Measurements from ENCODE around the gene ZNF200. TPM values are rescaled to one million over a fixed set of nuclear protein-coding genes. Genes with fewer than 3 reads are reported as not detected.
"Not testable (repeated sequence)": the region's sequence is repeated elsewhere in the genome, so short reads cannot be mapped to it uniquely, and the experiment has no call there.

Gene ZNF200, protein sequence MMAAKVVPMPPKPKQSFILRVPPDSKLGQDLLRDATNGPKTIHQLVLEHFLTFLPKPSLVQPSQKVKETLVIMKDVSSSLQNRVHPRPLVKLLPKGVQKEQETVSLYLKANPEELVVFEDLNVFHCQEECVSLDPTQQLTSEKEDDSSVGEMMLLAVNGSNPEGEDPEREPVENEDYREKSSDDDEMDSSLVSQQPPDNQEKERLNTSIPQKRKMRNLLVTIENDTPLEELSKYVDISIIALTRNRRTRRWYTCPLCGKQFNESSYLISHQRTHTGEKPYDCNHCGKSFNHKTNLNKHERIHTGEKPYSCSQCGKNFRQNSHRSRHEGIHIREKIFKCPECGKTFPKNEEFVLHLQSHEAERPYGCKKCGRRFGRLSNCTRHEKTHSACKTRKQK
- 8.6 and 9.2 TPM in 2 replicates for total RNA-seq
- polyA plus RNA-seq (2012), result 4.6 TPM

- DNase-seq (ENCODE audit: low read depth), result peak; percentile 97
These were observed at the start of gene ZNF200 for GRCh38 chr16:3234857-3235561. Gene ZNF200, minus strand, starts transcription at chr16:3235158. Its CDS starts 1,403 bp downstream, at chr16:3233755.

DNA sequence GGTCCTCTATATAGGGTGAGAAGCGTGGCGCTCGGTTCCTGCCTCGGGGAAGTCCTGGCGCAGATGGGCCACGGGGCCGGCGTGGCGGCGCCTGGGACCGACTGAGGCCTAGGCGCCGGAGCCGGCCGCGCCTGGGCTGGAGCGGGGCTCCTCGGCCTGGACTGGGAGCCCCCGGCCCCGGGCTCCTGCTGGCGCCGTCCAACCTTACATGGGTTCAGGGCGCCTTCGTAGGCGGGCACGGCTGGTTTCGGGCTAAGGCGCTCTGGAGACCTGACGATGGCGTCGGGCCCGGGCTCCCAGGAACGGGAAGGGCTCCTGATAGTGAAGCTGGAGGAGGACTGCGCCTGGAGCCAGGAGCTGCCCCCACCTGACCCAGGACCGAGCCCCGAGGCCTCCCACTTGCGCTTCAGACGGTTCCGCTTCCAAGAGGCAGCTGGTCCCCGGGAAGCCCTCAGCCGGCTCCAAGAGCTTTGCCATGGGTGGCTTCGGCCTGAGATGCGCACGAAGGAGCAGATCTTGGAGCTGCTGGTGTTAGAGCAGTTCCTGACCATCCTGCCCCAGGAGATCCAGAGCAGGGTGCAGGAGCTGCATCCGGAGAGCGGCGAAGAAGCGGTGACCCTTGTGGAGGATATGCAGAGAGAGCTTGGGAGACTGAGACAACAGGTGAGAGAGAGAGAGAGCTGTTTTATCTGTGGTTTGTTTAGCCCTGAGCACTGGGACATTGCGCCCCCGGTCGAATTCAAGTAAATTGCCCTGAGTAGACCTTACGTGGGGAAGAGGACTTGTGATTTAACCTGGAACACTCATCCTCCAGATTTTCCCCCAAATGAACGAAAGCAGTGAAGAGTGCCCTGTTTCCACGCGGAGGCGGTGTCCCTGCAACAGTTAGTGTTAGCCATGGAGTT, 48.8 kb upstream of the ZNF200 start:
- DNase-seq (ENCODE audit: low read depth), result no peak

DNA sequence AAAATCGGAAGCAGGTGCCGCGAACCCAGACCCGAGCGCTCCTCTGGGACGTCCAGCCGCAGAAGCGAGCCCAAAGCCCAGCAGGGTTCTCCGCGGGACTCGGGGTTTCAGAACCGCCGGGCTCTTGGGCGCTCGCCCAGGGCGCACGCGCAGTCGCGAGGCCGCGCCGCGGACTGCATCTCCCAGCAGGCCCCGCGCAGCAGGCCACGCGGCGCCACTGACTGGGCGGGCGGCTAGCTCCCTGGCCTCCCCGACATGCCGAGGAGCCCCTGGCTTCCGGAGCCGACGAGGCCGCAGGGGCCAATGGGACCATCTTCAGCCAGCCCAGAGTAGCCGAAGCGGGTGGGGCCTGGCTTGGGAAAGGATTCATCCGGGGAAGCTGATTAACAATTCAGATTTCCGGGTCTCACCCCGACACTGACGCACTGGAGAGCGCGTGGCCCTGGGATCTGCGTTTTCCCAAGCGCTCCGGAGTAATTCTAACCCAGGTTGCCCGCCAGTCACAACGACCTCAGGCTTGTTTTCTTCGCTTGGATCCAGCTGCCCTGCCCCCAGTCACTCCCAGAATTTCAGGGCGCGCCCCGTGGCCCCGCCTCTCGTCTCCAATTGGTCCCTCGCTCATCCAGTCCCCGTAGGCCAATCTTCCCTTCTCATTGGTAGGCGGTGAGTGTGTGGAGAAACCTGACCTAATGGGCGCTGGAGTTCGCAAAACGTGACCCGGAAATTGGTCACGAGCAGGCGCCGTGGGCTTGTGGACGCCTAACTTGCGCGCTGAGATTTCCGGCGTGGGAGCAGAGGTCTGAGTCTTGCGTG, 48.0 kb upstream of the ZNF200 start, which contains the start of gene ZNF263:
Gene ZNF263, plus strand, starts transcription at position 762 of the 813 bp plus-strand sequence. CDS start 328 bp downstream, outside the sequence.
- peak; percentile 99 for DNase-seq (ENCODE audit: low read depth)

GRCh38 chr16:3282103-3282729, 47.3 kb upstream of the ZNF200 start:
- DNase-seq (ENCODE audit: low read depth), result no peak

DNA sequence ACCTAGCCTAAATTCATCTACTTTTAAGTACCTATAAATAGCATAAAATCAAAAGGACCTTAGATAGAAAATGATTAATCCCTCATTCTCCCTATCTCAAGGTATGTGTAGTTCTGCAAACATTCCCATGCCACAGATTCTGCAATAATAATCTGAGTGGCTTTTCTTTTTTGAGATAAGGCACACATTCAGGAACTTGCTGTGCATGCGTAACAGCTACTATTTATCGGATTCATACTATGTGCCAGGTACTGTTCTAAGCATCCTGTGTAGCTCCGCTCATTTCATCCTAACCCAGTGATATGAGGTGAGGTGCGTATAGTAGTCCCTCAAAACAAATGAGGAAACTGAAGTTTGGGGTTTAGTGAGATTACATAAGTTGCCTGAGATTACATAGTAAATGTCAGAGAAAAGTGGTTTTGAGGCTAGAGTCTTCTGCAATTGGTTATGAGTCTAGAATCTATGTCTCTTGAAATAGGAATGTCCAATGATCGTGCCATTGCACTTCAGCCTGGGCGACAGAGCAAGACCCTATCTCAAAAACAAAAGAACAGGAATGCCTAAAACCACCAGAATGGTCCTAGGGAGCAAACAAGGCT, 46.4 kb upstream of the ZNF200 start:
- no peak for DNase-seq (ENCODE audit: low read depth)

- DNase-seq (ENCODE audit: low read depth), result no peak
These were observed 41.7 kb upstream of the ZNF200 start for GRCh38 chr16:3276679-3277078.

DNA sequence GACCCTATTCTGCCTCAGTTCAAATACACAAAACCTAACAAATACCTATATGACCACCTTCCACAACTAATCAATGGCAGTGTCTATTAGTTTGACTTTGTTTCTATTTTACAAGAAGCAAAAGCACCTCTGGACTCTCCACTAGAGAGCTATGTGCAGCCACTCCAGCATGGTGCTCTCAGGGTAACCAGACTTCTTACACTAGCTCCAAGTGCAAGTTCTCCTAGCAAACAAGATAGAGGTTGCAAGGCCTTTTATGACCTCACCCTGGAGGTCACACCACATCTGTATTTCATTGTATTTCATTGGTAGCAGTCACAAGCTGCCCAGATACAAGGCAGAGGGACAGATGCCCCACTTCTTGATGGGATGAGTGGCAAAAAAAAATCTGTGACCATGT, 40.0 kb upstream of the ZNF200 start:
- DNase-seq (ENCODE audit: low read depth), result no peak

DNA sequence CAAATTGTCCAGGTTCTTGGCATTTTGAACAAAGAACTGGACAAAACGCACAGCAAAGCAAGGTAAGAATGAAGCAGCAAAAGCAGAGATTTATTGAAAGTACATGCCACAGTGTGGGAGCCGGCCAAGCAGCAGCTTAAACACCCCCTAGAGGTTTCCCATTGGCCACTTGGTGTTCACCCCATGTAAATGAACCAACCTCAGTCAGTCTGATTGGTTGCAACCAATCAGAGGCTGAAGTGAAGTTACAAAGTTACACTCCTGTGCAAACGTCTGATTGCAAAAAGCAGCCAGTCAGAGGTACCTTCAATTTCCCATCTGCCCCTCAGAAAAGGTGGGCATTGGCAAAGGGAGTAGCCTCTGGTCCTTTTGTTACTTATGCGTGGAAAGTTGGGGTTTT, 39.5 kb upstream of the ZNF200 start:
- DNase-seq (ENCODE audit: low read depth), result no peak

- not testable (repeated sequence) for DNase-seq (ENCODE audit: low read depth)
These were observed 36.3 kb upstream of the ZNF200 start for GRCh38 chr16:3271281-3271680.

- not testable (repeated sequence) for DNase-seq (ENCODE audit: low read depth)
These were observed 35.8 kb upstream of the ZNF200 start for GRCh38 chr16:3270718-3271117.

DNA sequence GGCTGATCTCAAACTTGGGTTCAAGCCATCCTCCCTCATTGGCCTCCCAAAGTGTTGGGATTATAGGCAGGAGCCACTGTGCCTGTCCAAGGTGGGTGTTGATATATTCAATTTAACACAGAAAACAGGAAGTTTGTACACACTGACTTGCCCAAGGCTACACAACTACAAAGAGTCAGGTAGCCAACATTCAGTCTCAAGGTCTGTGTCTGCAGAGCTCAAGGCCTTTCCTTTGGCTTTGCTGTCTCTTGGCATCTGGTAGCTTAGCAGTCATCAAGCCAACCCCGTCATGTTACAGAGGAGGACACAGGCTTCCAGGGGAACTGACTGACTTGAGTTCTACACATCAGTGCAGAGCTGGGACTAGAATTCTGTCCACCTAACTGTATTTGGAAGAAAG, 33.3 kb upstream of the ZNF200 start:
- no peak for DNase-seq (ENCODE audit: low read depth)

DNA sequence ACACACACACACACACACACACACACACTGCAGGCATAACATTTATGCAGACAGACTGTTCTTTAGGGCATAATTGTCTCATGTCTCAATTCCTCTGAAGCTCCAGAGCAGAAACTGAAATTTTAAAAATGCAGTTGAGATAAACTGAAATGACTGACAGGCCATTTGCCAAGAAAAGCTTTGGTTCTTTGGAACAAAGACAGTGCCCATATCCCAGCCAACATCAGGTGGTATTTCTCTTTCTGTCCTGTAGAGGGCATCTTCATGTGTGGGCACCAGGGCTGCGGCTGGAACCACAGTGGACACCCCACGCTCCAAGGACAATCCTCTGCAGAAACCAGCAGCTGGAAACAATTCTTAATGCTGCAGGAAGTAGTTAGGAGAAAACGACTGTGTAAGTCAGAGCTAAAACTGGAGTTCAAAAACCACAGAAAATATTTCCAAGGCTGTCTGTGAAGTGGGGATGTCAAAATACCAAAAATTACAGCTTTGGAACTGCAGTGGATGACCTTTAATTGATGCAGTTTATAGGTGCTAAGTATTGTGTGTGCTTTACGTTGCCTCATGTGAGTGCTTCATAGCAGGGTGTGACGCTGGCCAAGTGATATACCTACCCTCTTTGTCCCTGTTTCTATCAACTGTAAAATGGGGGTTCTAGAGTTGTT, 32.0 kb upstream of the ZNF200 start:
- peak; percentile 55 for DNase-seq (ENCODE audit: low read depth)

DNA sequence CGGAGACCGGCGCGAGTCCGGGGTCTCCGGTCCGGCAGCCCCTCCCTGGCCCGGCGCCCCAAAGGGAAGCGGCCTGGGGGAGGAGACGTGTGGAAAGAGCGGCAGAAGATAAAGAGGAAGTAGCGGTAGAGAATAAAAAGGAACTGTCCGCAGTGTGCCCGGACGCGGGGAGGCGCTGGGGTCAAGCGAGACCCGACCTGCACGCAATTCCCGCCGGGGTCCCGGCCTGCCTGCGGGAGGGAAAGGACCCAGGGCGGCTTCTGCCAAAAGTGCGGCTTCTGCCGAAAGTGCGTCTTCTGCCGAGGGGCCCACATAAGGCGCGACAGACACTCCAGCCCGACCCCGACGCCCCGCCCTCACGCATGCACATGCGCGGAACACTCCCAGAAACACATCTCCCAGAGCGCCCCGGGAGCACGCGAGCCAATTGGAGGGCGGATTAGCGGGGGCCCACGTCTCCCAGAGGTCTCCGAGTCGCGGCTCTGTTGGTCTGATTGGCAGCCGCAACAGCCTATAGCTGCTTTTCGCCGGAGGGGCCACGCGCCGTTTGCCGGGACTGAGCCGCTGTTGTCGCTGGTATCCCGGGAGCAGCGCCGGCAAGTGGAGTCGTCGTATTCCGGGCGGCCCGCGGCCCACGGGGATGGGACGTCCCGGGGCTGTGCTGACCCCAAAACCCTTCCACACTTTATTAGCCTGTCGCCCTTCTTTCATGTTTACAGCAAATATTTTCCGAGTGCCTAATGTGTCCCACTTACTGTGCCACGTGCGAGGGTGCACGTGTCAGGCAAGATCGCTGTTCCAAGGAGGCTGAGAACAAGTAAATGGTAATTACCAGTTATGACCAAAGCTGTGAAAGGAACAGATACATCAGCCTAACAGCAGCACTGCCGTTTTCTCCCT, 29.4 kb upstream of the ZNF200 start:
- DNase-seq (ENCODE audit: low read depth), result peak; percentile 99

GRCh38 chr16:3262517-3262916, 27.6 kb upstream of the ZNF200 start:
- DNase-seq (ENCODE audit: low read depth), result no peak

- no peak for DNase-seq (ENCODE audit: low read depth)
These were observed 24.9 kb upstream of the ZNF200 start for GRCh38 chr16:3259836-3260235.

GRCh38 chr16:3256866-3257465, 22.0 kb upstream of the ZNF200 start:
- peak; percentile 19 for DNase-seq (ENCODE audit: low read depth)

DNA sequence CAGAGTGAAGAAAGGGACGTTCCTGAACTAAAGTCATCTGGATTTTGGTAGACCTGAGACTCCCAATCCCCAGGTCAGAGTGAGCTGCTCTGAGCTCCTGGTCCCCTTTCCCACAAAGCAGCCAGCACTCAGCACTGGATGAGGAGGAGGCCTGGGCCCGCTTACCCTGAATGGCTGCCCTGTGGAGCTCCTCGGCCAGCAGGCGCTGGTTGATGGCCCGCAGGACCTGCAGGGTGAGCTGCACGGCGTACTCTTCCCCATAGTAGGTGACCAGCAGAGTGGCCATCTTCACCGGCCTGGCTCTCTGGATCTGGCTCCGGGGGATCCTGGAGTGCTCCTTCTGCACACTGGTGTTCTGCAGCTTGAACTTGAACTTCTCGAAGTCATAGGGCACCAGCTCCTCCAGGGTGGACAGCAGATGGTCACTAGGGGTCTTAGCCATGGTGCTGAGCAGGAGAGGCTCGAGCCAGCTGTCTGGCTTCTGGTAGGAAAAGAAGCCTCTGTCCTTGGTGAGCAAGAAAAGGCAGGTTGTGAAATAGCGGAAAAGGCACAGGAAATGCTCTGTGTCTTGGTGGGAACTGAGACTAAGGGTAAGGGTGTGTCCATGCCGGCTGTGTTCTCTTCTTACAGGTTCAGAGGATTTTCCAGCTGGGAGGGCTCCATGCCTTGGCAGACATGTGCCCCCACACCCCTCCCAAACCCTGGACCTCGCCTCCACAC, 21.3 kb upstream of the ZNF200 start, which contains the start of gene MEFV:
Gene MEFV, minus strand, starts transcription at position 488 of the 720 bp plus-strand sequence. Its CDS starts 46 bp downstream, at position 442.
- DNase-seq (ENCODE audit: low read depth), result peak; percentile 51

Measured in myocyte (in vitro differentiated cells).